Endometrial microvascular endothelial cells (primary cell): ENCODE measurements around the gene INAVA. TPM values are rescaled to one million over a fixed set of nuclear protein-coding genes. Genes with fewer than 3 reads are reported as not detected.

Source experiments
- in situ Hi-C: cut with HindIII; loops from 2 replicates; pipeline ENCODE4 v1.10.0; 2017; ENCODE audit warnings: low sequenced_read_pairs, low pct_unique_long_range_greater_than_20kb; ENCODE audit errors: inconsistent ontology term
- total RNA-seq: library from RNA; depleted of rRNA; stranded (reverse); fragments of >200 nt; gene quantifications from one replicate; pipeline ENCODE4 v1.2.3, GENCODE V29; 2015; ENCODE audit errors: inconsistent ontology term

The INAVA gene
- total RNA-seq, 1 donor from 2014 or later: not detected

- in situ Hi-C loops: no loop called here
These were observed 1.3 kb downstream of the INAVA start for GRCh38 chr1:200895801-200896530.

- in situ Hi-C loops: no loop called here
These were observed 2.0 kb downstream of the INAVA start for GRCh38 chr1:200896531-200897196.

DNA sequence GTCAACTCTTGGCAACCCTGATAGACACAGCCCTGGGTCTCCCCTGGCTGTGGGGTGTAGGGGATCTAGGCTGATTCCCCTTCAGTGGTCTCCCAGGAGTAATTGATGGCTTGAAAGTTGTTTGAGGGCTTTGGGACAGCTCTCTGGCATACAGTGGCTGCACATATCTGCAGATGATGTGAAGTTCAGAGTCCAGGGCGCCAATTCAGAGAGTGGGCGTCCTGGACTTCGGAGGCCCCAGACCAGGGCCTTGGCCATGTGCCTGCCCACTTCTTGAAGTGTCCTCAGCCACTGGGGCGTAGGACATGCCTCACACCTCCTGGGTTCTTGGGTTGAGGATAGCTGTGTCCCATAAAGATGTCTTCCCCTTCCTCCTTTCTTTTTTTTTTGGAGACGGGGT lies 2.6 kb downstream of the INAVA start:
- in situ Hi-C loops: no loop called here

GRCh38 chr1:200899015-200899386 lies 4.3 kb downstream of the INAVA start:
- in situ Hi-C loops: no loop called here

- in situ Hi-C loops: no loop called here
These were observed 4.8 kb downstream of the INAVA start for GRCh38 chr1:200899451-200899915.

DNA sequence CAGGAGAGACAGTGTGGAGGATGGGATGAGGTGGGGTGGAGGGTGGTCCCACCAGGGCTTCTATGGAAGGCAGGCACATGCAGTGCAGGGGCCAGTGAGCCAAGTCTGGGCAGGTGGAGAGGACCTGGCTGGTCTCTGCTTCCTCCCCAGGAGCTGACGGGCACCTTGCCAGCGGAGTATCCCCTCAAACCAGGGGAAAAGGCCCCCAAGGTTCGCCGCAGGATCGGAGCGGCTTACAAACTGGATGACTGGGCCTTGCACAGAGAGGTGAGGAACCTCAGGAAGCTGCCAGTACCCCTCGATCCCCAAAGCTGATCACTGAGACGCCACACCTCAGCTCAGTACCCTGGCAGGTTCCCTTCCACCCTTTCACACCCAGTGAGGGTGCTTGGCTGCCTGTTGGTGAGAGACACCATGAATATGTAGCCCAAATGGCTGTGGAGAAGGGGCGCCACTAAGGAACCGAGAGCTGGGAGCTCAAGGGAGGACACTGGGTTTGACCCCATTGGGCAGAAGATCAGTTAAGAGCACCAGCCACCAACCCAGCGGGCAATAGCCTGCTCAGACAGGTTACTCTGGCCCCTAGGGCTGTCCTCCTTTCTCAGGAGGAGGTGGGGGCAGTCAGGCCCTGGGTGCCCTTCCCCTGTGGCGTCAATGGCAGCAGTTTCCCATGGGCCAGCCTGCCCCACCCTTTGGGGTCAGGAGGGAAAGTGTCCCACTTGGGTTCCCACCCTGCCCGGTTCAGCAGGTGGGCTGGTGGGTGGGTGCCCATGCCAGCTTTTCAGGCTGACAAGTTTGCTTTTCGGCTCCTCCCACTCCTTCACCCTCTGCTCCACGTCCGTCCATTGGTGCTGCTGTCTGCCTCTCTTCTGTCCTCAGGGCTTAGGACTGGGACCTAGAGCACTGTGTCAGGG lies 5.5 kb downstream of the INAVA start:
- in situ Hi-C loops: no loop called here

- in situ Hi-C loops: no loop called here
These were observed 6.2 kb downstream of the INAVA start for GRCh38 chr1:200900877-200901276.

- in situ Hi-C loops: no loop called here
These were observed 6.7 kb downstream of the INAVA start for GRCh38 chr1:200901350-200901749.

DNA sequence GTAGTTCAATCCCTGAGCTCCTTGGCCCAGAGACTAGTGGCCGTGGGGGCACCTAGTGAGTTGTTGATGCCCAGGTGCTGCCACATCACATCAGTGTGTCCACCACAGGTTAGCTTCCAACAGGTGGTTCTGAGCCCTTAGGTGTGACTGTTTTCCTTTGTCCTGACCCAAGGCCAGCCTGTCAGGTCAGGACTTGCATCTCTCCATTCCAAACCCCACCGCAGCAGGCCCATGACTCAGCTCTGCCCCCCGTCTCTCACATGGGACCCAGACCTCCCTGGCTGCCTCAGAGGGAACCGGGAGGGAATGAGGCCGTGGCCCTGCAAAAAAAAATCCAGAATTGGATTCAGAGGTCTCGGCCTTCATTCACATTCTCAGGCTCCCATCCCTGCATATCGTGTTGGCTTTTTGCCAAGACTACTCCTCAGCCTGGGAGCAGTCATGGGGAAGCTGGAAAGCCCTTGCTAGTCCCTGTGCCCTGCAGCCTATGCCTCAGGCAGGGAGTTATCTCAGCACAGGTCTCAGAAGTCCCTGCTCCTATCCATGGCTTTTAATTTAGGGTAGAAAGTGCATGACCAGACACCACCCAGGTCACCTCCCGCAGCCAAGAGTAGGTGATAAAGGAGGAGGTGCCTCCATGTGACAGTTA lies 7.2 kb downstream of the INAVA start:
- in situ Hi-C loops: no loop called here

- in situ Hi-C loops: no loop called here
These were observed 9.1 kb downstream of the INAVA start for GRCh38 chr1:200903793-200904192.

- in situ Hi-C loops: no loop called here
These were observed 10.1 kb downstream of the INAVA start for GRCh38 chr1:200904772-200905171.

DNA sequence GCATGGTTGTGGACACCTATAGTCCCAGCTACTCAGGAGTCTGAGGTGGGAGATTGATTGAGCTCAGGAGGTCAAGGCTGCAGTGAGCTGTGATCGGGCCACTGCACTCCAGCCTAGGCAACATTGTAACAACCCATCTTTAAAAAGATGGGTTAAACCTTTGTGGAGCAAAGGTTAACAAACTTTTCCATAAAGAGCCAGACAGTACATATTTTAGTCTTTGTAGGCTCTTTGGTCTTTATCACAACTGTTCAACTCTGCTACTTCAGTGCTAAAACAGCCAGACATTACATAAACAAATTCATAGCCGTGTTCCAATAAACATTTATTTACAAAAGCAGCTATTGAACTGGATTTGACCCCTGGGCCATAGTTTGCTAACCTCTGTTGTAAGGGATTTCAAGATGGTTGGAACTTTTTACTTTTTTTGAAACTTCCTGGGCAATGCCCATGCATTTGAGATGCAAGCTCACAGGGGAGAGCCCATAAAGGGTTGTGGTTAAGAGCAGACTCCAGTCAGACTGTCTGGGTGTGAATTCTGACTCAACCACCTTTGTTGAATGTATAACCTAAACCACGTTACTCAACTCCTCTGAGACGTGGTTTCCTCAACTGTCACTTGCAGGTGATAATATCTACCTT lies 10.8 kb downstream of the INAVA start:
- in situ Hi-C loops: no loop called here

DNA sequence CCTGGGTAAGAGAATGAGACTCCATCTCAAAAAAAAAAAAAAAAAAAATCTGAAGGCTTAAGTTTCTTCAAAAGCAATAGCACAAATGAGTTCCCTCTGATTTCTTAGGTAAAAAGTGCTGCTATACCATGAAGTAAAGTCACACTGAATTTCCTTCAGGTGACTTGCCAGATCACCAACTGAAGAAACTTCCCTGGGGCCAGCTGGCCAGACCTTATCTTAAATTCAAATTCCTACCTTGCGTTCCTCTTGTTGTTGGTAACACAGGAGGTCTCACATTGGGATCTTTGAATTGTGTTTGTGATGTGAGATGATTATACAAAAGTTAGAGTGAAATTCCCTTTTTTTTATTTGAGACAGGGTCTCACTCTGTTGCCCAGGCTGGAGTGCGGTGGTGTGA lies 11.8 kb downstream of the INAVA start:
- in situ Hi-C loops: no loop called here

DNA sequence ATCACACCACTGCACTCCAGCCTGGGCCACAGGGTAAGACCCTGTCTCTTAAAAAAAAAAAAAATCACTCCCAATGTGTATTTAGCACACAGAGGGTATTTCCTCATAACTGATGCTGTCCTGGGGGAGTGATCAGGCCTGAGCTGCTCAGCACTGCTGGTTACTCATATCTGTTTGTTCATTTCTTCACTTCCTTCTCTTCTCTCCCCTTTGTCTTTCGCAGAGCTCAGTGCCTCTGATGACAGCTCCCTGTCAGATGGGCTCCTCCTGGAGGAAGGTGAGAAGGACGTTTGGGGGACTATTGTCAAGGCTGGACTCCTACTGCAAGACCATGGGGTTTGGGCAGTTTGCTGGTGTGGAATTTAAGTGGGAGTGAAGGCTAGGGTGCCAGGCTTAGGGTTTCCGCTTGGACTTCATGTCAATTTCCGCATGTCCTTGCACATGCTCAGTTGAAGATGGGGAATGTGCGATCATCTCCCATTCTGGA lies 13.0 kb downstream of the INAVA start:
- in situ Hi-C loops: no loop called here

DNA sequence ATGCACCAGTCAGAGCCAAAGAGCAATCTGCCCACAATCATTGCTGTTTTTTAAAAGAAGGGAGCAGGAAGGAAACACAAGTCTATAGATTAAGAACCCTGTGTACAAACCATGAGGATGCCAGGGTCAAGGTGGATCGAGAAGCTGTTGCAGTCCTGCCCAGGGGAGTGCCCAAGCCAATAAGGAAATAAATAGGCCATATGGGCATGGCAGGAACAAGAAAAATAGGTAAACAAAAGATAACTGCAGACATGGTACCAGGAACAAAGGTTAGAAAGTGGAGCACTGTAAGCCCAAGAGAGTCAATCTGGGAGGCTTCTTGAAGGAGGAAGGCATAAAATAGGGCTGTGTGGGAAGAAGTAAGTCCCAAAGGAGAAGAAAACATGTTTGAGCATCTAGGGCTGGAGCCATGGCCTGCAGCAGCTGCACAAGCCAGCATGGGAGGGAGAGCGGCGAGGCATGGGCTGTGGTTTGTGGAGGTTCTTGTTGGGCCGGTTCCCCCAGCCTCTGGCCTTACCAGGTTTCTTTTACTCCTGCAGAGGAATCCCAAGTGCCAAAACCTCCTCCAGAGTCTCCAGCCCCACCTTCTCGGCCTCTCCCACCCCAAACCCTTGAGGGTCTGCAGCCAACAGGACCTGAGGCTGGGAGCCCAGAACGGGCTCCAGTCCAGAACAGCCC lies 13.6 kb downstream of the INAVA start:
- in situ Hi-C loops: no loop called here

DNA sequence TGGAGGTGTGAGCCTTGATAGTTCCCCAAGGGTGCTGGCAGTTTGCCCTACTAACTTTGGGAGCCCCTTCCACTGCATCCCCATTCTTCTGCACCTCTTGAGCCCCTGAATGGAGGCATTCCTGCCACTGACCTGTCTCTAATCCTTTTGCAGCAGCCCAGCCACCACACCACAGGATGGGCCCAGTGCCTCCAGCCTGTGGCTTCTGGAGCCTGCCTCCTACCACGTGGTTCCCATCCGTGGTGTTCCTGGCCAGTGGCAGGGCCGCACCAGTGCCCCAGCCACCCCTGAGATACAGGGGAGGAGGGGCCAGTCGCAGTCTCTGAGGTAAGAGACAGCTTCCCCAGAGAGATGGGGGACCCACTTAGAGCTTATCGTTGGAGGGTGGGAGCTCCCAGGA lies 14.4 kb downstream of the INAVA start:
- in situ Hi-C loops: no loop called here

GRCh38 chr1:200909757-200910239 lies 15.1 kb downstream of the INAVA start:
- in situ Hi-C loops: no loop called here

DNA sequence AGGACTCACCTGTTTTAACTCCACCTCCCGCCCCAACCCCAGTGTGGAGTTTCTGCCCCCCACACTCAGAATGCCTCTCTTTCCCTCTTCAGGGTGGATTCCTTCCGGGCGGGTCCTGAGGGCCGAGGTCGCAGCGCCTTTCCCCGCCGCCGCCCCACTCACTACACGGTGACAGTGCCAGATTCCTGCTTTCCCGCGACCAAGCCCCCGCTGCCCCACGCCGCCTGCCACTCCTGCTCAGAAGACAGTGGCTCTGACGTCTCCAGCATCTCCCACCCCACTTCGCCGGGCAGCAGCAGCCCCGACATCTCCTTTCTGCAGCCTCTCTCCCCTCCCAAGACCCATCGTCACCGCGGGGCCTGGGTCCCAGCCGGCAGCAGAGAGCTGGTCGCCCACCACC lies 16.7 kb downstream of the INAVA start:
- in situ Hi-C loops: no loop called here
